ENCODE results near the gene SEMA6B. TPM values are rescaled to one million over a fixed set of nuclear protein-coding genes. Genes with fewer than 3 reads are reported as not detected.

Gene SEMA6B
- total and polyA plus RNA-seq, 10 of the 15 experiments (the other 5 are each of a cell fraction or from before 2014, with no cell fraction given) = 0.13 TPM; not detected in 9

GRCh38 chr19:4578552-4579248 lies 19.2 kb upstream of the SEMA6B start:
- ChIA-PET SMC1A (ENCODE audit: uncharacterized antibody, unreplicated experiment) (interaction anchor here (0.8 kb wide), 1 partner anchor 11 kb away, joined by 3 read pairs; no protein-coding TSS in a partner anchor), POLR2A (no interaction called here), CTCF (interaction anchor here (1.5 to 3.4 kb wide), 2 partner anchors 55 to 58 kb away, joined by 5 to 32 read pairs; no protein-coding TSS in a partner anchor), RAD21 (ENCODE audit: unreplicated experiment) (no interaction called here)
- no peak for TF ChIP-seq BHLHE40 (IDR thresholded peaks at IDR 0.05; ENCODE audit: borderline replicate concordance in 1 of 2, low read depth in 2 of 2, low read length in 1 of 2)
- WGBS (ENCODE audit: insufficient coverage, insufficient replicate concordance, low lambda C conversion rate, missing lambda C conversion rate) = 20% methylated on average over 11 of the region's 11 CpGs
- BruUV-seq (replicated peaks) = no TSS peak
- Histone ChIP-seq H3K4me1 (ENCODE audit: control insufficient read depth, insufficient read depth, low read length) (no peaks in the 10 kb centered on the region), H3K79me2 (ENCODE audit: control insufficient read depth, insufficient read depth, low read length) (no peaks in the 10 kb centered on the region), H3K27me3 (replicated peaks in 1 of 2; ENCODE audit: control insufficient read depth in 2 of 2, insufficient read depth in 2 of 2, low read length in 1 of 2) (peaks cover 6 to 7% of the 10 kb centered on the region in 2 experiments), H3K36me3 (ENCODE audit: control insufficient read depth in 2 of 2, insufficient read depth in 2 of 2, low read length in 1 of 2) (no peaks in the 10 kb centered on the region), H3K4me3 (no peak overlapping the region), H3K27ac (ENCODE audit: control insufficient read depth, insufficient read depth) (no peak overlapping the region), H4K20me1 (ENCODE audit: control insufficient read depth, insufficient read depth) (no peaks in the 10 kb centered on the region), H3K9ac (ENCODE audit: control insufficient read depth, insufficient read depth, low read length) (no peak overlapping the region), H3K4me2 (ENCODE audit: control insufficient read depth, insufficient read depth) (no peak overlapping the region), H3K9me3 (replicated peaks; ENCODE audit: control insufficient read depth, insufficient read depth, low read length) (no peaks in the 10 kb centered on the region), H2AFZ (ENCODE audit: control insufficient read depth, low read depth, low read length) (no peak overlapping the region)
- ATAC-seq (no peak), DNase-seq (ENCODE audit: low read depth, low spot score) (no peak), FAIRE-seq (no peak)
- intact Hi-C loops (cut with micrococcal nuclease; ENCODE audit: unreplicated experiment) = no loop called here
- in situ Hi-C loops (cut with MboI) = loop anchor here (5.0 kb wide), 1 partner anchor 59 kb away; the partner anchor contains the start of gene TNFAIP8L1

- in situ Hi-C loops (cut with MboI) = loop anchor here (5.0 kb wide), 1 partner anchor 60 kb away; the partner anchor contains the start of gene TNFAIP8L1
- no peak for FAIRE-seq
- Histone ChIP-seq H3K36me3 (ENCODE audit: control insufficient read depth in 2 of 2, insufficient read depth in 2 of 2, low read length in 1 of 2) (no peaks in the 10 kb centered on the region), H2AFZ (ENCODE audit: control insufficient read depth, low read depth, low read length) (no peak overlapping the region), H3K4me3 (no peak overlapping the region), H3K79me2 (ENCODE audit: control insufficient read depth, insufficient read depth, low read length) (no peaks in the 10 kb centered on the region), H3K4me1 (ENCODE audit: control insufficient read depth, insufficient read depth, low read length) (no peaks in the 10 kb centered on the region), H3K27me3 (replicated peaks in 1 of 2; ENCODE audit: control insufficient read depth in 2 of 2, insufficient read depth in 2 of 2, low read length in 1 of 2) (peaks cover 3 to 4% of the 10 kb centered on the region in 2 experiments), H3K4me2 (ENCODE audit: control insufficient read depth, insufficient read depth) (no peak overlapping the region), H3K27ac (ENCODE audit: control insufficient read depth, insufficient read depth) (no peak overlapping the region), H3K9me3 (replicated peaks; ENCODE audit: control insufficient read depth, insufficient read depth, low read length) (no peaks in the 10 kb centered on the region), H4K20me1 (ENCODE audit: control insufficient read depth, insufficient read depth) (no peaks in the 10 kb centered on the region), H3K9ac (ENCODE audit: control insufficient read depth, insufficient read depth, low read length) (no peak overlapping the region)
- intact Hi-C loops (cut with micrococcal nuclease; ENCODE audit: unreplicated experiment) = loop anchor here (2.0 kb wide), 1 partner anchor 60 kb away; no protein-coding TSS in a partner anchor
- no peak for DNase-seq (ENCODE audit: low read depth, low spot score)
- ChIA-PET CTCF (interaction anchor here (1.3 to 3.4 kb wide), 6 partner anchors 11 to 60 kb away, joined by 3 to 45 read pairs (median 8); no protein-coding TSS in a partner anchor), POLR2A (no interaction called here), SMC1A (ENCODE audit: uncharacterized antibody, unreplicated experiment) (interaction anchor here (2.3 to 2.7 kb wide), 2 partner anchors 56 to 59 kb away, joined by 11 to 13 read pairs; no protein-coding TSS in a partner anchor), RAD21 (ENCODE audit: unreplicated experiment) (interaction anchor here (1.6 to 2.6 kb wide), 2 partner anchors 56 to 59 kb away, joined by 6 to 13 read pairs; no protein-coding TSS in a partner anchor)
- no TSS peak for BruUV-seq (replicated peaks)
- ATAC-seq = no peak
- 35% methylated on average over 4 of the region's 5 CpGs for WGBS (ENCODE audit: insufficient coverage, insufficient replicate concordance, low lambda C conversion rate, missing lambda C conversion rate)
- TF ChIP-seq NFYA (IDR thresholded peaks at IDR 0.05; ENCODE audit: borderline replicate concordance, low read depth, low read length) (no peak), HDGF (IDR thresholded peaks at IDR 0.05) (no peak), SREBF1 (IDR thresholded peaks at IDR 0.05; ENCODE audit: low read length) (no peak), KAT2A (conservative IDR thresholded peaks at IDR 0.05; ENCODE audit: control insufficient read depth, low read depth, low read length) (no peak), ZNF384 (IDR thresholded peaks at IDR 0.05; ENCODE audit: borderline replicate concordance, low read depth, low read length) (no peak), PML (IDR thresholded peaks at IDR 0.05; ENCODE audit: low read length) (no peak), ATF7 (IDR thresholded peaks at IDR 0.05; ENCODE audit: low read depth) (no peak), ZBTB33 (IDR thresholded peaks at IDR 0.05) (no peak), CREB1 (IDR thresholded peaks at IDR 0.05; ENCODE audit: low read depth) (no peak), PAX5 (IDR thresholded peaks at IDR 0.05; ENCODE audit: borderline replicate concordance, low read depth, low read length) (no peak), CBX3 (IDR thresholded peaks at IDR 0.05; ENCODE audit: borderline replicate concordance, low read depth) (no peak), SMAD1 (IDR thresholded peaks at IDR 0.05; ENCODE audit: low read depth, partially characterized antibody) (no peak), CHD2 (IDR thresholded peaks at IDR 0.05; ENCODE audit: borderline replicate concordance, low read depth, low read length) (no peak)
These were observed 17.7 kb upstream of the SEMA6B start for GRCh38 chr19:4577020-4577782.

Measured in GM12878 (cell line).